Left lobe of liver (tissue), 2 donors: Measurements from ENCODE around the gene ZNF438. TPM values are rescaled to one million over a fixed set of nuclear protein-coding genes. Genes with fewer than 3 reads are reported as not detected.
"Not testable (repeated sequence)": the region's sequence is repeated elsewhere in the genome, so short reads cannot be mapped to it uniquely, and the experiment has no call there.

Experiments
- ATAC-seq: fragments of 200-7000 bp; cut with Tn5 transposase; one replicate; pipeline ENCODE4 v1.9.1; 2020; ENCODE audit warnings: mild to moderate bottlenecking, moderate library complexity
- DNase-seq: peaks from one replicate; pipeline ENCODE4 v3.0.0-alpha.2; 2020; ENCODE audit warnings: low spot score
- total RNA-seq: library from RNA; stranded (reverse); gene quantifications from one replicate; pipeline ENCODE4 v1.2.1, GENCODE V29; 2021
- donor health status: DM: no; HTN: no; CAD: no; lungs with moderate emphysema.
- donor health status: DM: no; HTN: yes; CAD: no.

ZNF438 gene
- total RNA-seq, 1 donor from 2014 or later = 1.9 TPM

GRCh38 chr10:30949218-30949617 is 82.4 kb downstream of the ZNF438 start:
- DNase-seq, ATAC-seq: not testable (repeated sequence)

GRCh38 chr10:30944005-30944404 is 87.7 kb downstream of the ZNF438 start:
- ATAC-seq = no peak
- no peak for DNase-seq

GRCh38 chr10:30943451-30943850 is 88.2 kb downstream of the ZNF438 start:
- DNase-seq (no peak), ATAC-seq (no peak)

- peak; percentile 26 for ATAC-seq
These were observed 91.4 kb downstream of the ZNF438 start for GRCh38 chr10:30940256-30940655.

GRCh38 chr10:30939643-30940251 is 91.9 kb downstream of the ZNF438 start:
- DNase-seq = no peak
- no peak for ATAC-seq

More at GRCh38 chr10:30940256-30940655, 91.4 kb downstream of the ZNF438 start:
- DNase-seq = no peak

GRCh38 chr10:30935078-30935477 is 96.6 kb downstream of the ZNF438 start:
- ATAC-seq (no peak), DNase-seq (no peak)

- ATAC-seq = no peak
These were observed 100.6 kb downstream of the ZNF438 start for GRCh38 chr10:30931094-30931493.

GRCh38 chr10:30929901-30930520 is 101.7 kb downstream of the ZNF438 start:
- ATAC-seq (no peak), DNase-seq (no peak)

More at GRCh38 chr10:30931094-30931493, 100.6 kb downstream of the ZNF438 start:
- no peak for DNase-seq

- not testable (repeated sequence) for DNase-seq, ATAC-seq
These were observed 102.3 kb downstream of the ZNF438 start for GRCh38 chr10:30929311-30929729.

GRCh38 chr10:30928742-30929141 is 102.9 kb downstream of the ZNF438 start:
- no peak for ATAC-seq
- no peak for DNase-seq

- no peak for DNase-seq
- ATAC-seq = no peak
These were observed 113.0 kb downstream of the ZNF438 start for GRCh38 chr10:30918651-30919050.

- ATAC-seq (no peak), DNase-seq (no peak)
These were observed 113.9 kb downstream of the ZNF438 start for GRCh38 chr10:30917789-30918188.

GRCh38 chr10:30917067-30917466 is 114.6 kb downstream of the ZNF438 start:
- no peak for ATAC-seq
- no peak for DNase-seq

- ATAC-seq (no peak), DNase-seq (no peak)
These were observed 116.5 kb downstream of the ZNF438 start for GRCh38 chr10:30915146-30915545.

- DNase-seq = no peak
- no peak for ATAC-seq
These were observed 120.3 kb downstream of the ZNF438 start for GRCh38 chr10:30911303-30911863.

GRCh38 chr10:30903397-30904138 is 128.1 kb downstream of the ZNF438 start:
- DNase-seq (no peak), ATAC-seq (no peak)

GRCh38 chr10:30902621-30903396 is 128.9 kb downstream of the ZNF438 start:
- ATAC-seq (no peak), DNase-seq (no peak)

GRCh38 chr10:30901487-30901886 is 130.2 kb downstream of the ZNF438 start:
- DNase-seq, ATAC-seq: not testable (repeated sequence)

- no peak for DNase-seq
- ATAC-seq = no peak
These were observed 132.7 kb downstream of the ZNF438 start for GRCh38 chr10:30898964-30899363.

GRCh38 chr10:30897547-30897946 is 134.1 kb downstream of the ZNF438 start:
- ATAC-seq (no peak), DNase-seq (no peak)

GRCh38 chr10:30897048-30897447 is 134.6 kb downstream of the ZNF438 start:
- DNase-seq = no peak
- ATAC-seq = no peak
